IMR-90 (cell line): ENCODE measurements around the gene ENOX1. TPM values are rescaled to one million over a fixed set of nuclear protein-coding genes. Genes with fewer than 3 reads are reported as not detected.

Experiments used
- ATAC-seq: fragments of 200-7000 bp; cut with Tn5 transposase; 2 replicates; pipeline ENCODE4 v1.9.1; 2020; ENCODE audit warnings: low read depth, mild to moderate bottlenecking, moderate library complexity
- BruUV-seq: library from RNA; stranded (reverse); fragments of 400-500 nt; replicated peaks from 2 replicates; lab custom pipeline; 2021; lab: Mats Ljungman, UMichigan
- CTCF ChIA-PET: fragments of 300-600 bp; formaldehyde crosslinking; extraction: SDS; loops from one replicate; lab custom pipeline; 2021; ENCODE audit warnings: antibody characterized with exemption; lab: Yijun Ruan, JAX
- POLR2A ChIA-PET: fragments of 300-600 bp; sonication (Branson Sonifier 250); formaldehyde crosslinking; loops from one replicate; lab custom pipeline; 2022; ENCODE audit warnings: antibody characterized with exemption; ENCODE audit not compliant: unreplicated experiment; lab: Charles Lee
- DNase-seq: peaks from one replicate; pipeline ENCODE4 v3.0.0; 2013
- H2AFZ ChIP-seq: replicated peaks from 2 replicates; pipeline ENCODE3; 2013; ENCODE audit warnings: low read length, mild to moderate bottlenecking; ENCODE audit not compliant: poor library complexity
- H2AK5ac ChIP-seq: 2 replicates; pipeline ENCODE4 v1.6.1; 2013; ENCODE audit warnings: low read depth, low read length, inconsistent platforms
- H2AK9ac ChIP-seq: replicated peaks from 2 replicates; pipeline ENCODE3; 2013; ENCODE audit warnings: mild to moderate bottlenecking, low read depth, low read length, moderate library complexity; ENCODE audit not compliant: poor library complexity
- H2BK120ac ChIP-seq: 2 replicates; pipeline ENCODE4 v1.6.1; 2013; ENCODE audit warnings: low read depth, low read length, inconsistent platforms
- H2BK15ac ChIP-seq: 3 replicates; pipeline ENCODE4 v1.6.1; 2013; ENCODE audit warnings: low read depth, low read length, inconsistent platforms
- H2BK20ac ChIP-seq: 2 replicates; pipeline ENCODE4 v1.6.1; 2013; ENCODE audit warnings: low read depth, mild to moderate bottlenecking, inconsistent platforms, low read length, moderate library complexity
- H2BK5ac ChIP-seq: 2 replicates; pipeline ENCODE4 v1.6.1; 2013; ENCODE audit warnings: mild to moderate bottlenecking, low read depth, low read length, inconsistent platforms; ENCODE audit not compliant: poor library complexity, severe bottlenecking
- H3K14ac ChIP-seq: replicated peaks from 2 replicates; pipeline ENCODE4 v1.6.1; 2013; ENCODE audit warnings: low read depth, low read length, inconsistent platforms
- H3K18ac ChIP-seq: 2 replicates; pipeline ENCODE4 v1.6.1; 2013; ENCODE audit warnings: low read depth, low read length, control low read depth
- H3K23ac ChIP-seq: 2 replicates; pipeline ENCODE4 v1.6.1; 2013; ENCODE audit warnings: low read depth, low read length, inconsistent platforms
- H3K27ac ChIP-seq: 2 replicates; pipeline ENCODE4 v1.5.1; 2013; ENCODE audit warnings: mild to moderate bottlenecking, control low read depth, low read length; ENCODE audit not compliant: insufficient read depth
- H3K27me3 ChIP-seq: 2 replicates; pipeline ENCODE4 v1.6.1; 2013; ENCODE audit warnings: low read length; ENCODE audit not compliant: control insufficient read depth, insufficient read depth
- H3K36me3 ChIP-seq: 2 replicates; pipeline ENCODE4 v1.6.1; 2013; ENCODE audit warnings: low read length, mixed read lengths; ENCODE audit not compliant: control insufficient read depth, insufficient read depth
- H3K4ac ChIP-seq: 2 replicates; pipeline ENCODE4 v1.6.1; 2013; ENCODE audit warnings: low read depth, low read length, inconsistent platforms
- H3K4me1 ChIP-seq: 2 replicates; pipeline ENCODE4 v1.6.1; 2013; ENCODE audit warnings: low read length, mixed read lengths; ENCODE audit not compliant: control insufficient read depth, insufficient read depth
- H3K4me2 ChIP-seq: 2 replicates; pipeline ENCODE4 v1.6.1; 2013; ENCODE audit warnings: low read depth, mild to moderate bottlenecking, control low read depth, low read length, moderate library complexity
- H3K4me3 ChIP-seq: 2 replicates; pipeline ENCODE4 v1.5.1; 2013; ENCODE audit warnings: low read depth, mild to moderate bottlenecking, control low read depth, low read length, moderate library complexity; ENCODE audit not compliant: insufficient read depth
- H3K56ac ChIP-seq: 2 replicates; pipeline ENCODE4 v1.6.1; 2013; ENCODE audit warnings: low read length, inconsistent platforms; ENCODE audit not compliant: insufficient read depth; ENCODE audit errors: extremely low read depth
- H3K79me1 ChIP-seq, 2 experiments: 2 replicates each; pipeline ENCODE4 v1.6.1; 2013; ENCODE audit warnings: low read length in 2 of 2, inconsistent platforms in 1 of 2, low read depth in 1 of 2
- H3K9ac ChIP-seq: 2 replicates; pipeline ENCODE4 v1.6.1; 2013; ENCODE audit warnings: low read depth, low read length, control low read depth
- H3K9me1 ChIP-seq: 2 replicates; pipeline ENCODE4 v1.6.1; 2013; ENCODE audit warnings: low read length, inconsistent platforms; ENCODE audit not compliant: insufficient read depth
- H3K9me3 ChIP-seq: 2 replicates; pipeline ENCODE4 v1.6.1; 2013; ENCODE audit warnings: low read length; ENCODE audit not compliant: control insufficient read depth, insufficient read depth
- H4K20me1 ChIP-seq: 2 replicates; pipeline ENCODE4 v1.6.1; 2013; ENCODE audit warnings: low read length, inconsistent platforms; ENCODE audit not compliant: insufficient read depth
- H4K5ac ChIP-seq: 2 replicates; pipeline ENCODE4 v1.6.1; 2013; ENCODE audit warnings: mild to moderate bottlenecking, low read depth, low read length, control low read depth
- H4K8ac ChIP-seq, 2 experiments: 2 replicates each; pipeline ENCODE4 v1.6.1; 2013; ENCODE audit warnings: low read depth in 2 of 2, low read length in 2 of 2, control low read depth in 1 of 2, inconsistent platforms in 1 of 2
- H4K91ac ChIP-seq: 2 replicates; pipeline ENCODE4 v1.6.1; 2013; ENCODE audit warnings: low read depth, low read length, inconsistent platforms; ENCODE audit not compliant: insufficient read depth
- BHLHE40 ChIP-seq: fragments of 150-350 bp; IDR thresholded peaks from 2 replicates; pipeline ENCODE4 v1.6.1; 2016; ENCODE audit warnings: mild to moderate bottlenecking, low read depth, low read length
- CEBPB ChIP-seq: IDR thresholded peaks from 2 replicates; pipeline ENCODE4 v1.6.1; 2012; ENCODE audit warnings: low read depth, low read length, improper control_type of control experiment
- CHD1 ChIP-seq: IDR thresholded peaks from 2 replicates; pipeline ENCODE4 v1.6.1; 2012; ENCODE audit warnings: low read depth, low read length, improper control_type of control experiment
- FOS ChIP-seq: fragments of 150-350 bp; IDR thresholded peaks from 2 replicates; pipeline ENCODE4 v1.6.1; 2016; ENCODE audit warnings: low read depth, low read length
- MAFK ChIP-seq: IDR thresholded peaks from 2 replicates; pipeline ENCODE4 v1.6.1; 2012; ENCODE audit warnings: low read depth, low read length, improper control_type of control experiment
- MAZ ChIP-seq: IDR thresholded peaks from 2 replicates; pipeline ENCODE4 v1.6.1; 2012; ENCODE audit warnings: low read depth, mild to moderate bottlenecking, low read length, improper control_type of control experiment, moderate library complexity, borderline replicate concordance
- MXI1 ChIP-seq: IDR thresholded peaks from 2 replicates; pipeline ENCODE4 v1.6.1; 2012; ENCODE audit warnings: low read depth, mild to moderate bottlenecking, low read length, moderate library complexity, borderline replicate concordance
- NFE2L2 ChIP-seq: fragments of 150-350 bp; IDR thresholded peaks from 2 replicates; pipeline ENCODE4 v1.6.1; 2016; ENCODE audit warnings: low read depth, mild to moderate bottlenecking, low read length
- POLR2A ChIP-seq: IDR thresholded peaks from 2 replicates; pipeline ENCODE4 v1.6.1; 2012; ENCODE audit warnings: mild to moderate bottlenecking, low read depth, low read length
- RAD21 ChIP-seq: IDR thresholded peaks from 2 replicates; pipeline ENCODE4 v1.6.1; 2012; ENCODE audit warnings: low read length, improper control_type of control experiment
- RCOR1 ChIP-seq: IDR thresholded peaks from 2 replicates; pipeline ENCODE4 v1.6.1; 2012; ENCODE audit warnings: mild to moderate bottlenecking, low read length, improper control_type of control experiment; ENCODE audit not compliant: insufficient replicate concordance
- RFX5 ChIP-seq: IDR thresholded peaks from 2 replicates; pipeline ENCODE4 v1.8.0; 2012; ENCODE audit warnings: low read depth, mild to moderate bottlenecking, low read length, moderate library complexity
- SMC3 ChIP-seq: fragments of 150-350 bp; IDR thresholded peaks from 2 replicates; pipeline ENCODE4 v1.6.1; 2016; ENCODE audit warnings: low read depth, mild to moderate bottlenecking, antibody characterized with exemption, low read length, moderate library complexity
- WGBS, 2 experiments: methylation state at CpG; one replicate each; pipeline versions ENCODE4 v1.1.5 to v1.1.7; 2013; ENCODE audit warnings: missing lambda C conversion rate in 2 of 2; ENCODE audit not compliant: insufficient read length in 1 of 2; ENCODE audit errors: extremely low coverage in 2 of 2; 5-methylcytosine and 5-hydroxymethylcytosine counted together
- dilution Hi-C: fragments of 300-500 bp; cut with HindIII; formaldehyde crosslinking; loops from one replicate; pipeline ENCODE4 v1.14.3; 2018; ENCODE audit warnings: low sequenced_read_pairs; ENCODE audit not compliant: unreplicated experiment
- in situ Hi-C: fragments of 300-500 bp; cut with MboI; formaldehyde crosslinking; loops from 3 replicates; pipeline ENCODE4 v1.14.3; 2019; ENCODE audit warnings: low sequenced_read_pairs, inconsistent platforms, mixed read lengths
- intact Hi-C: fragments of 100-400 bp; cut with micrococcal nuclease; formaldehyde crosslinking; loops from 2 replicates; pipeline ENCODE4 v1.10.0; 2022
- polyA plus RNA-seq, 3 experiments: library from polyadenylated mRNA; depleted of rRNA; stranded (reverse); fragments of >200 nt; gene quantifications; 2 replicates each; pipeline ENCODE4 v1.2.3, GENCODE V29; 2012; ENCODE audit warnings: low replicate concordance in 1 of 3
- total RNA-seq: library from RNA; depleted of rRNA; stranded (reverse); fragments of >200 nt; gene quantifications from 2 replicates; pipeline ENCODE4 v1.2.3, GENCODE V29; 2012
- TF ChIP-seq, protein P1 (sequence below): conservative IDR thresholded peaks from 2 replicates; pipeline ENCODE4 v1.5.1; 2012; ENCODE audit warnings: mild to moderate bottlenecking, low read depth, low read length, improper control_type of control experiment
- TF ChIP-seq, protein P2 (sequence below): fragments of 150-350 bp; IDR thresholded peaks from 2 replicates; pipeline ENCODE4 v1.6.1; 2017; ENCODE audit warnings: mild to moderate bottlenecking, antibody characterized with exemption, low read length, low read depth
- TF ChIP-seq, protein P3 (sequence below): fragments of 150-350 bp; IDR thresholded peaks from 2 replicates; pipeline ENCODE4 v1.6.1; 2016; ENCODE audit warnings: low read depth, mild to moderate bottlenecking, low read length, moderate library complexity, borderline replicate concordance

Gene ENOX1
- total and polyA plus RNA-seq, 2 of the 4 experiments (the other 2 are of a cell fraction), result 0.99 to 1.3 TPM

- Histone ChIP-seq H4K20me1 (no peaks in the 10 kb centered on the region), H3K27me3 (no peaks in the 10 kb centered on the region), H3K9me3 (no peaks in the 10 kb centered on the region), H2BK20ac (no peak overlapping the region), H2AK5ac (no peak overlapping the region), H3K4me3 (no peak overlapping the region), H2AFZ (no peak overlapping the region), H2BK15ac (no peak overlapping the region), H3K9ac (no peak overlapping the region), H3K4me1 (no peaks in the 10 kb centered on the region), H3K36me3 (no peaks in the 10 kb centered on the region), H3K14ac (no peak overlapping the region), H3K4me2 (no peak overlapping the region), H3K79me1 (no peaks in the 10 kb centered on the region), H4K5ac (no peak overlapping the region), H2AK9ac (no peak overlapping the region), H3K9me1 (no peaks in the 10 kb centered on the region), H2BK5ac (no peak overlapping the region), H2BK120ac (no peak overlapping the region), H3K4ac (no peak overlapping the region), H3K27ac (no peak overlapping the region), H4K8ac (no peak overlapping the region), H3K23ac (no peak overlapping the region), H3K18ac (no peak overlapping the region), H3K56ac (no peak overlapping the region), H4K91ac (no peak overlapping the region)
- in situ Hi-C loops (no loop called here), dilution Hi-C loops (no loop called here), intact Hi-C loops (no loop called here)
- ChIA-PET POLR2A (no interaction called here), CTCF (no interaction called here)
- ATAC-seq (no peak), DNase-seq (no peak)
- BruUV-seq, result no TSS peak
- TF ChIP-seq POLR2A (no peak), MAZ (no peak), MXI1 (no peak), MAFK (no peak), CHD1 (no peak), CEBPB (no peak), NFE2L2 (no peak), RAD21 (no peak), RCOR1 (no peak), RFX5 (no peak), SMC3 (no peak), FOS (no peak), BHLHE40 (no peak)
- TF ChIP-seq, protein P1, sequence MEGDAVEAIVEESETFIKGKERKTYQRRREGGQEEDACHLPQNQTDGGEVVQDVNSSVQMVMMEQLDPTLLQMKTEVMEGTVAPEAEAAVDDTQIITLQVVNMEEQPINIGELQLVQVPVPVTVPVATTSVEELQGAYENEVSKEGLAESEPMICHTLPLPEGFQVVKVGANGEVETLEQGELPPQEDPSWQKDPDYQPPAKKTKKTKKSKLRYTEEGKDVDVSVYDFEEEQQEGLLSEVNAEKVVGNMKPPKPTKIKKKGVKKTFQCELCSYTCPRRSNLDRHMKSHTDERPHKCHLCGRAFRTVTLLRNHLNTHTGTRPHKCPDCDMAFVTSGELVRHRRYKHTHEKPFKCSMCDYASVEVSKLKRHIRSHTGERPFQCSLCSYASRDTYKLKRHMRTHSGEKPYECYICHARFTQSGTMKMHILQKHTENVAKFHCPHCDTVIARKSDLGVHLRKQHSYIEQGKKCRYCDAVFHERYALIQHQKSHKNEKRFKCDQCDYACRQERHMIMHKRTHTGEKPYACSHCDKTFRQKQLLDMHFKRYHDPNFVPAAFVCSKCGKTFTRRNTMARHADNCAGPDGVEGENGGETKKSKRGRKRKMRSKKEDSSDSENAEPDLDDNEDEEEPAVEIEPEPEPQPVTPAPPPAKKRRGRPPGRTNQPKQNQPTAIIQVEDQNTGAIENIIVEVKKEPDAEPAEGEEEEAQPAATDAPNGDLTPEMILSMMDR, result no peak
- TF ChIP-seq, protein P2, sequence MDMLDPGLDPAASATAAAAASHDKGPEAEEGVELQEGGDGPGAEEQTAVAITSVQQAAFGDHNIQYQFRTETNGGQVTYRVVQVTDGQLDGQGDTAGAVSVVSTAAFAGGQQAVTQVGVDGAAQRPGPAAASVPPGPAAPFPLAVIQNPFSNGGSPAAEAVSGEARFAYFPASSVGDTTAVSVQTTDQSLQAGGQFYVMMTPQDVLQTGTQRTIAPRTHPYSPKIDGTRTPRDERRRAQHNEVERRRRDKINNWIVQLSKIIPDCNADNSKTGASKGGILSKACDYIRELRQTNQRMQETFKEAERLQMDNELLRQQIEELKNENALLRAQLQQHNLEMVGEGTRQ, result no peak
- TF ChIP-seq, protein P3, sequence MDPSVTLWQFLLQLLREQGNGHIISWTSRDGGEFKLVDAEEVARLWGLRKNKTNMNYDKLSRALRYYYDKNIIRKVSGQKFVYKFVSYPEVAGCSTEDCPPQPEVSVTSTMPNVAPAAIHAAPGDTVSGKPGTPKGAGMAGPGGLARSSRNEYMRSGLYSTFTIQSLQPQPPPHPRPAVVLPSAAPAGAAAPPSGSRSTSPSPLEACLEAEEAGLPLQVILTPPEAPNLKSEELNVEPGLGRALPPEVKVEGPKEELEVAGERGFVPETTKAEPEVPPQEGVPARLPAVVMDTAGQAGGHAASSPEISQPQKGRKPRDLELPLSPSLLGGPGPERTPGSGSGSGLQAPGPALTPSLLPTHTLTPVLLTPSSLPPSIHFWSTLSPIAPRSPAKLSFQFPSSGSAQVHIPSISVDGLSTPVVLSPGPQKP, result no peak
- no CpG with 5 or more reads among the region's 2 CpGs for WGBS, 2 experiments
Measured at GRCh38 chr13:43626994-43627393, 159.8 kb downstream of the ENOX1 start.
